ENCODE results near the gene GRID2IP.

GRID2IP gene

GRCh38 chr7:6579446-6579845, 28.2 kb upstream of the GRID2IP start:
- no peak overlapping the region for H3K27ac ChIP-seq
- no peak for TF ChIP-seq CTCF (conservative IDR thresholded peaks at IDR 0.05)

- peak overlapping the region; percentile 74 for H3K27ac ChIP-seq
- no peak for TF ChIP-seq CTCF (conservative IDR thresholded peaks at IDR 0.05)
These were observed 27.1 kb upstream of the GRID2IP start for GRCh38 chr7:6578114-6579084.

GRCh38 chr7:6577369-6578113, 26.3 kb upstream of the GRID2IP start, which contains the start of gene ZDHHC4:
Gene ZDHHC4, plus strand, starts transcription at chr7:6577454. Its CDS starts 3,108 bp downstream, at chr7:6580562.
- TF ChIP-seq CTCF (conservative IDR thresholded peaks at IDR 0.05) = no peak
- peak within 1 kb of the TSS; percentile 74 for H3K27ac ChIP-seq

GRCh38 chr7:6576867-6577368, 25.7 kb upstream of the GRID2IP start:
- peak overlapping the region; percentile 74 for H3K27ac ChIP-seq

GRCh38 chr7:6576024-6576866, 25.0 kb upstream of the GRID2IP start:
- peak overlapping the region; percentile 74; the same call in 1 of the 2 replicates for H3K27ac ChIP-seq
- TF ChIP-seq CTCF (conservative IDR thresholded peaks at IDR 0.05) = no peak

- no peak for TF ChIP-seq CTCF (conservative IDR thresholded peaks at IDR 0.05)
- H3K27ac ChIP-seq = no peak overlapping the region
These were observed 24.2 kb upstream of the GRID2IP start for GRCh38 chr7:6575281-6576023.
